Skeletal muscle satellite cell (primary cell): ENCODE measurements around the gene ZNF750.

Experiments used
- H3K27me3 ChIP-seq: 2 replicates; pipeline ENCODE4 v1.7.0; 2013; ENCODE audit warnings: low read length; ENCODE audit not compliant: control insufficient read depth, insufficient read depth
- H3K36me3 ChIP-seq: 2 replicates; pipeline ENCODE4 v1.7.0; 2013; ENCODE audit warnings: mild to moderate bottlenecking, control low read depth, low read length; ENCODE audit not compliant: insufficient read depth
- H3K4me1 ChIP-seq: 2 replicates; pipeline ENCODE4 v1.7.0; 2013; ENCODE audit warnings: low read length; ENCODE audit not compliant: control insufficient read depth, insufficient read depth
- H3K4me2 ChIP-seq: 2 replicates; pipeline ENCODE4 v1.7.0; 2013; ENCODE audit warnings: mild to moderate bottlenecking, low read length
- H3K4me3 ChIP-seq: 2 replicates; pipeline ENCODE4 v1.7.0; 2013; ENCODE audit warnings: low read length
- H3K9ac ChIP-seq: 2 replicates; pipeline ENCODE4 v1.7.0; 2013; ENCODE audit warnings: mild to moderate bottlenecking, low read depth, low read length, moderate library complexity
- H3K9me3 ChIP-seq: replicated peaks from 2 replicates; pipeline ENCODE4 v1.7.0; 2013; ENCODE audit warnings: mild to moderate bottlenecking, control low read depth, low read length

Gene ZNF750

GRCh38 chr17:82871056-82871775 lies 31.4 kb upstream of the ZNF750 start:
- no peaks in the 10 kb centered on the region for H3K27me3 ChIP-seq
- peaks cover 9% of the 10 kb centered on the region for H3K36me3 ChIP-seq
- H3K4me3 ChIP-seq = no peak overlapping the region
- no peak overlapping the region for H3K4me2 ChIP-seq
- H3K9ac ChIP-seq = no peak overlapping the region
- H3K9me3 ChIP-seq = no peaks in the 10 kb centered on the region
- peaks cover 16% of the 10 kb centered on the region for H3K4me1 ChIP-seq

- Histone ChIP-seq H3K4me3 (no peak overlapping the region), H3K36me3 (peaks cover 9% of the 10 kb centered on the region)
These were observed 30.7 kb upstream of the ZNF750 start for GRCh38 chr17:82870541-82870940.

GRCh38 chr17:82870091-82870491 lies 30.3 kb upstream of the ZNF750 start:
- Histone ChIP-seq H3K9ac (no peak overlapping the region), H3K27me3 (no peaks in the 10 kb centered on the region), H3K4me3 (no peak overlapping the region), H3K4me2 (no peak overlapping the region), H3K36me3 (peaks cover 9% of the 10 kb centered on the region), H3K4me1 (peaks cover 17% of the 10 kb centered on the region), H3K9me3 (no peaks in the 10 kb centered on the region)

More at GRCh38 chr17:82870541-82870940, 30.7 kb upstream of the ZNF750 start:
- Histone ChIP-seq H3K27me3 (no peaks in the 10 kb centered on the region), H3K9ac (no peak overlapping the region), H3K9me3 (no peaks in the 10 kb centered on the region), H3K4me2 (no peak overlapping the region), H3K4me1 (peaks cover 17% of the 10 kb centered on the region)

- H3K27me3 ChIP-seq = no peaks in the 10 kb centered on the region
- no peak overlapping the region for H3K9ac ChIP-seq
- H3K4me1 ChIP-seq = peaks cover 20% of the 10 kb centered on the region
- no peak overlapping the region for H3K4me2 ChIP-seq
- peaks cover 9% of the 10 kb centered on the region for H3K36me3 ChIP-seq
- H3K4me3 ChIP-seq = no peak overlapping the region
- H3K9me3 ChIP-seq = no peaks in the 10 kb centered on the region
These were observed 29.7 kb upstream of the ZNF750 start for GRCh38 chr17:82869536-82869935.

- no peaks in the 10 kb centered on the region for H3K27me3 ChIP-seq
- H3K4me3 ChIP-seq = no peak overlapping the region
- H3K9me3 ChIP-seq = no peaks in the 10 kb centered on the region
- peaks cover 9% of the 10 kb centered on the region for H3K36me3 ChIP-seq
- H3K4me2 ChIP-seq = no peak overlapping the region
- H3K4me1 ChIP-seq = peaks cover 28% of the 10 kb centered on the region
- H3K9ac ChIP-seq = no peak overlapping the region
These were observed 28.9 kb upstream of the ZNF750 start for GRCh38 chr17:82868715-82869131.

GRCh38 chr17:82867763-82868325 lies 28.0 kb upstream of the ZNF750 start:
- Histone ChIP-seq H3K4me2 (no peak overlapping the region), H3K9ac (no peak overlapping the region), H3K4me3 (no peak overlapping the region), H3K9me3 (no peaks in the 10 kb centered on the region), H3K36me3 (peaks cover 9% of the 10 kb centered on the region), H3K4me1 (peaks cover 37% of the 10 kb centered on the region), H3K27me3 (no peaks in the 10 kb centered on the region)

GRCh38 chr17:82866590-82867191 lies 26.9 kb upstream of the ZNF750 start:
- no peaks in the 10 kb centered on the region for H3K27me3 ChIP-seq
- H3K4me3 ChIP-seq = no peak overlapping the region
- H3K9ac ChIP-seq = peak overlapping the region; percentile 69
- no peaks in the 10 kb centered on the region for H3K9me3 ChIP-seq
- peak overlapping the region; percentile 37 for H3K4me2 ChIP-seq
- H3K36me3 ChIP-seq = peaks cover 9% of the 10 kb centered on the region
- H3K4me1 ChIP-seq = peaks cover 39% of the 10 kb centered on the region

- H3K36me3 ChIP-seq = peaks cover 9% of the 10 kb centered on the region
- peak overlapping the region; percentile 69 for H3K9ac ChIP-seq
- H3K4me3 ChIP-seq = no peak overlapping the region
- H3K4me2 ChIP-seq = no peak overlapping the region
- no peaks in the 10 kb centered on the region for H3K27me3 ChIP-seq
- H3K4me1 ChIP-seq = peaks cover 42% of the 10 kb centered on the region
- H3K9me3 ChIP-seq = no peaks in the 10 kb centered on the region
These were observed 26.1 kb upstream of the ZNF750 start for GRCh38 chr17:82865774-82866395.

GRCh38 chr17:82865274-82865673 lies 25.5 kb upstream of the ZNF750 start:
- Histone ChIP-seq H3K4me1 (peaks cover 48% of the 10 kb centered on the region), H3K27me3 (no peaks in the 10 kb centered on the region), H3K9ac (no peak overlapping the region), H3K4me3 (no peak overlapping the region), H3K4me2 (no peak overlapping the region), H3K36me3 (peaks cover 3% of the 10 kb centered on the region), H3K9me3 (no peaks in the 10 kb centered on the region)

- H3K9ac ChIP-seq = no peak overlapping the region
- peaks cover 53% of the 10 kb centered on the region for H3K4me1 ChIP-seq
- no peak overlapping the region for H3K4me3 ChIP-seq
- H3K4me2 ChIP-seq = peak overlapping the region; percentile 67
- no peaks in the 10 kb centered on the region for H3K27me3 ChIP-seq
- H3K9me3 ChIP-seq = no peaks in the 10 kb centered on the region
- H3K36me3 ChIP-seq = no peaks in the 10 kb centered on the region
These were observed 25.0 kb upstream of the ZNF750 start for GRCh38 chr17:82864713-82865248.

- Histone ChIP-seq H3K27me3 (no peaks in the 10 kb centered on the region), H3K4me1 (peaks cover 59% of the 10 kb centered on the region), H3K9me3 (no peaks in the 10 kb centered on the region), H3K4me3 (no peak overlapping the region), H3K36me3 (no peaks in the 10 kb centered on the region), H3K4me2 (peak overlapping the region; percentile 67), H3K9ac (peak overlapping the region; percentile 14)
These were observed 24.3 kb upstream of the ZNF750 start for GRCh38 chr17:82863941-82864712.
